Measurements from ENCODE around the gene GPT2. TPM values are rescaled to one million over a fixed set of nuclear protein-coding genes. Genes with fewer than 3 reads are reported as not detected.

GPT2 gene
- total RNA-seq, 1 experiment from 2014 or later, result 81.8 TPM

GRCh38 chr16:46916980-46917379 lies 32.8 kb downstream of the GPT2 start:
- POLR2A ChIA-PET, result interaction anchor here (0.8 to 1.5 kb wide), 3 partner anchors 9 to 57 kb away, joined by 3 read pairs; no protein-coding TSS in a partner anchor
- Mint-ChIP-seq H3K4me3 (no peak overlapping the region), H3K9me3 (no peaks in the 10 kb centered on the region), H3K27me3 (ENCODE audit: low read depth) (no peaks in the 10 kb centered on the region), H3K27ac (no peak overlapping the region), H3K36me3 (peaks cover 81% of the 10 kb centered on the region), H3K4me1 (no peaks in the 10 kb centered on the region)
- DNase-seq (ENCODE audit: low spot score), result no peak
- peak; percentile 87 for ATAC-seq
- CTCF ChIA-PET, result interaction anchor here (1.0 to 1.8 kb wide), 3 partner anchors 8 to 63 kb away, joined by 6 to 9 read pairs (median 8); no protein-coding TSS in a partner anchor
- TF ChIP-seq CREB1 (CRISPR knock-in tag; IDR thresholded peaks at IDR 0.05) (no peak), PRDM15 (CRISPR knock-in tag; IDR thresholded peaks at IDR 0.05) (no peak), USF2 (CRISPR knock-in tag; IDR thresholded peaks at IDR 0.05) (peak; percentile 81), USF1 (CRISPR knock-in tag; IDR thresholded peaks at IDR 0.05) (peak; percentile 72)

- TF ChIP-seq IRF2 (CRISPR knock-in tag; IDR thresholded peaks at IDR 0.05; ENCODE audit: borderline replicate concordance, low read depth) (no peak), TEAD4 (CRISPR knock-in tag; IDR thresholded peaks at IDR 0.05) (no peak), KAT7 (CRISPR knock-in tag; IDR thresholded peaks at IDR 0.05; ENCODE audit: borderline replicate concordance) (no peak), GTF2I (CRISPR knock-in tag; conservative IDR thresholded peaks at IDR 0.05) (no peak), NFYB (CRISPR knock-in tag; conservative IDR thresholded peaks at IDR 0.05; ENCODE audit: low read depth) (no peak), RORB (CRISPR knock-in tag; IDR thresholded peaks at IDR 0.05) (no peak), ZNF396 (CRISPR knock-in tag; IDR thresholded peaks at IDR 0.05; ENCODE audit: borderline replicate concordance) (no peak), ESRRA (CRISPR knock-in tag; IDR thresholded peaks at IDR 0.05; ENCODE audit: borderline replicate concordance) (no peak), ZNF232 (CRISPR knock-in tag; IDR thresholded peaks at IDR 0.05) (no peak), AR (CRISPR knock-in tag; IDR thresholded peaks at IDR 0.05) (no peak), CBFB (CRISPR knock-in tag; IDR thresholded peaks at IDR 0.05; ENCODE audit: low read depth) (no peak), CDX4 (CRISPR knock-in tag; IDR thresholded peaks at IDR 0.05; ENCODE audit: borderline replicate concordance) (no peak), FOXJ3 (CRISPR knock-in tag; IDR thresholded peaks at IDR 0.05; ENCODE audit: borderline replicate concordance) (no peak), ATF2 (CRISPR knock-in tag; IDR thresholded peaks at IDR 0.05; ENCODE audit: borderline replicate concordance, low read depth) (no peak), PREB (CRISPR knock-in tag; IDR thresholded peaks at IDR 0.05; ENCODE audit: borderline replicate concordance) (no peak), ZNF512 (CRISPR knock-in tag; IDR thresholded peaks at IDR 0.05; ENCODE audit: borderline replicate concordance) (no peak), ZNF416 (CRISPR knock-in tag; IDR thresholded peaks at IDR 0.05) (no peak)
- no peaks in the 10 kb centered on the region for H3K4me1 Mint-ChIP-seq
- ChIA-PET CTCF (interaction anchor here (1.6 to 2.9 kb wide), 4 partner anchors 10 to 65 kb away, joined by 6 to 12 read pairs (median 8); no protein-coding TSS in a partner anchor), POLR2A (no interaction called here)
- H3K9me3 Mint-ChIP-seq, result no peaks in the 10 kb centered on the region
- ATAC-seq, result no peak
- peaks cover 82% of the 10 kb centered on the region for H3K36me3 Mint-ChIP-seq
- DNase-seq (ENCODE audit: low spot score), result no peak
- peak overlapping the region; percentile 45; the same call in 1 of the 2 replicates for H3K27ac Mint-ChIP-seq
- H3K4me3 Mint-ChIP-seq, result no peak overlapping the region
- no peaks in the 10 kb centered on the region for H3K27me3 Mint-ChIP-seq (ENCODE audit: low read depth)
These were observed 34.2 kb downstream of the GPT2 start for GRCh38 chr16:46918400-46918799.

All from WTC11 (cell line).